Activated naive CD4-positive, alpha-beta T cell treated with anti-CD3 and anti-CD28 coated beads, Interleukin-2, amount 10 ng/mL, durations not matched to agents 7 days and 5 days (primary cell): ENCODE measurements around the gene SLC6A8.
"Not testable (repeated sequence)": the region's sequence is repeated elsewhere in the genome, so short reads cannot be mapped to it uniquely, and the experiment has no call there.

ENCODE experiments used
- CTCF ChIA-PET: fragments of 350-600 bp; sonication (Branson Sonifier 250); formaldehyde crosslinking; loops from one replicate; lab custom pipeline; 2021; ENCODE audit warnings: antibody characterized with exemption; lab: Charles Lee
- DNase-seq: peaks from one replicate; pipeline ENCODE4 v3.0.0-alpha.2; 2020
- H3K27ac Mint-ChIP-seq: one replicate; pipeline ENCODE4 v1.8.0; 2021; ENCODE audit warnings: mild to moderate bottlenecking, moderate library complexity, mixed read lengths
- H3K27me3 Mint-ChIP-seq: one replicate; pipeline ENCODE4 v1.8.0; 2021; ENCODE audit warnings: mild to moderate bottlenecking, mixed read lengths
- H3K36me3 Mint-ChIP-seq: one replicate; pipeline ENCODE4 v1.8.0; 2021; ENCODE audit warnings: mixed read lengths
- H3K4me1 Mint-ChIP-seq: one replicate; pipeline ENCODE4 v1.8.0; 2021; ENCODE audit warnings: mixed read lengths
- H3K4me3 Mint-ChIP-seq: one replicate; pipeline ENCODE4 v1.8.0; 2021; ENCODE audit warnings: mild to moderate bottlenecking, moderate library complexity, mixed read lengths
- H3K9me3 Mint-ChIP-seq: one replicate; pipeline ENCODE4 v1.8.0; 2021; ENCODE audit warnings: mixed read lengths

Gene SLC6A8

DNA sequence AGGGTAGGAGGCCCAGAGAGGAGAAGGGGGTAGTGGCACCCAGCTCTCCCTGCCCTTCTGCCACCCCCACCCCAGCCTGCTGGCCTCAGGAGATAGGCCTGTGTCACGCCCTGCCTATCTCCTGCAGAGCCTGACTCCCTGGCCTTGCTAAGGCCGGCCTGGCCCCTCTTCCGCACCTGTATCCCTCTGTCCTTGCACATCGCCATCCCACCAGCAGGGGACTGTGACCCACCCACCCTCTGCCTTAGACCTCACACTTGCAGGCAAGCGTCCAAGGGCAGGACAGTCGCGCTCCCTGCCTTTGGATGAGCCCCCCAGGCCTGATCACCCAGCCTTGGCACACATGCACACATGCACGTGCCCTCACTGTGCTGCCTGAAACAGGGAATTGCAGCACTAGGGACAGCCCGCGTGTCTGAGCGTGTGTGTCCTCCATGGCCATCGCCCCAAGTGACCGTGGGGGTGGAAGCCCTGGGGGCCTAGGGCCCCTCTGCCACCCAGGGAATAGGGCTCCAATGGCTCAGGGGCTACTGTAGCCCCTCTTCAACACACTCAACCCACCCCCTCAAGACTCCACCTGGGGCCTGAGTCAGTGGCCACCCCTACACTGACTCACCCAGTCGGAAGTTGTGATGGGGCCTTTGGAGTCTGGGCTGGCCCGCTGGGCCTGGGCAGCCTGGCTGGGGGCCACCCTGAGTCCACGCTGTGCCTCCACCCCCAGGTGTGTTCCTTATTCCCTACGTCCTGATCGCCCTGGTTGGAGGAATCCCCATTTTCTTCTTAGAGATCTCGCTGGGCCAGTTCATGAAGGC lies 2.1 kb downstream of the SLC6A8 start:
- no peak overlapping the region for H3K27ac Mint-ChIP-seq
- CTCF ChIA-PET = no interaction called here
- DNase-seq = no peak
- peaks cover 49% of the 10 kb centered on the region for H3K27me3 Mint-ChIP-seq
- H3K9me3 Mint-ChIP-seq = no peaks in the 10 kb centered on the region
- H3K4me3 Mint-ChIP-seq = no peak overlapping the region
- no peaks in the 10 kb centered on the region for H3K36me3 Mint-ChIP-seq
- peaks cover 2% of the 10 kb centered on the region for H3K4me1 Mint-ChIP-seq

- CTCF ChIA-PET = no interaction called here
- Mint-ChIP-seq H3K4me3 (no peak overlapping the region), H3K27ac (no peak overlapping the region), H3K36me3 (no peaks in the 10 kb centered on the region), H3K9me3 (no peaks in the 10 kb centered on the region), H3K4me1 (peaks cover 2% of the 10 kb centered on the region), H3K27me3 (peaks cover 43% of the 10 kb centered on the region)
- no peak for DNase-seq
These were observed 2.7 kb downstream of the SLC6A8 start for GRCh38 chrX:153690466-153690865.

GRCh38 chrX:153691032-153691827 lies 3.5 kb downstream of the SLC6A8 start:
- H3K4me3 Mint-ChIP-seq, DNase-seq, H3K4me1 Mint-ChIP-seq, H3K27ac Mint-ChIP-seq, H3K9me3 Mint-ChIP-seq, CTCF ChIA-PET, H3K36me3 Mint-ChIP-seq: not testable (repeated sequence)
- H3K27me3 Mint-ChIP-seq = peaks cover 35% of the 10 kb centered on the region

GRCh38 chrX:153692003-153692402 lies 4.3 kb downstream of the SLC6A8 start:
- Mint-ChIP-seq H3K27me3 (peaks cover 28% of the 10 kb centered on the region), H3K9me3 (no peaks in the 10 kb centered on the region), H3K4me1 (peaks cover 2% of the 10 kb centered on the region), H3K27ac (no peak overlapping the region), H3K4me3 (no peak overlapping the region), H3K36me3 (no peaks in the 10 kb centered on the region)
- CTCF ChIA-PET = no interaction called here
- no peak for DNase-seq

GRCh38 chrX:153692611-153693156 lies 5.0 kb downstream of the SLC6A8 start:
- no peaks in the 10 kb centered on the region for H3K4me1 Mint-ChIP-seq
- peaks cover 5% of the 10 kb centered on the region for H3K36me3 Mint-ChIP-seq
- no peak overlapping the region for H3K4me3 Mint-ChIP-seq
- H3K27ac Mint-ChIP-seq = no peak overlapping the region
- no peak for DNase-seq
- CTCF ChIA-PET = no interaction called here
- H3K27me3 Mint-ChIP-seq = peaks cover 23% of the 10 kb centered on the region
- no peaks in the 10 kb centered on the region for H3K9me3 Mint-ChIP-seq

GRCh38 chrX:153693216-153694086 lies 5.7 kb downstream of the SLC6A8 start:
- Mint-ChIP-seq H3K27me3 (peaks cover 23% of the 10 kb centered on the region), H3K36me3 (peaks cover 5% of the 10 kb centered on the region), H3K9me3 (no peaks in the 10 kb centered on the region), H3K4me3 (no peak overlapping the region), H3K4me1 (no peaks in the 10 kb centered on the region), H3K27ac (no peak overlapping the region)
- CTCF ChIA-PET = no interaction called here
- no peak for DNase-seq

- H3K4me3 Mint-ChIP-seq, H3K4me1 Mint-ChIP-seq, CTCF ChIA-PET, H3K9me3 Mint-ChIP-seq, H3K36me3 Mint-ChIP-seq, H3K27ac Mint-ChIP-seq, DNase-seq: not testable (repeated sequence)
- peaks cover 22% of the 10 kb centered on the region for H3K27me3 Mint-ChIP-seq
These were observed 6.5 kb downstream of the SLC6A8 start for GRCh38 chrX:153694256-153694655.

GRCh38 chrX:153694687-153695270 lies 7.1 kb downstream of the SLC6A8 start:
- CTCF ChIA-PET = no interaction called here
- Mint-ChIP-seq H3K4me3 (no peak overlapping the region), H3K36me3 (peaks cover 8% of the 10 kb centered on the region), H3K9me3 (no peaks in the 10 kb centered on the region), H3K27ac (no peak overlapping the region), H3K27me3 (peaks cover 17% of the 10 kb centered on the region), H3K4me1 (no peaks in the 10 kb centered on the region)
- DNase-seq = no peak

DNA sequence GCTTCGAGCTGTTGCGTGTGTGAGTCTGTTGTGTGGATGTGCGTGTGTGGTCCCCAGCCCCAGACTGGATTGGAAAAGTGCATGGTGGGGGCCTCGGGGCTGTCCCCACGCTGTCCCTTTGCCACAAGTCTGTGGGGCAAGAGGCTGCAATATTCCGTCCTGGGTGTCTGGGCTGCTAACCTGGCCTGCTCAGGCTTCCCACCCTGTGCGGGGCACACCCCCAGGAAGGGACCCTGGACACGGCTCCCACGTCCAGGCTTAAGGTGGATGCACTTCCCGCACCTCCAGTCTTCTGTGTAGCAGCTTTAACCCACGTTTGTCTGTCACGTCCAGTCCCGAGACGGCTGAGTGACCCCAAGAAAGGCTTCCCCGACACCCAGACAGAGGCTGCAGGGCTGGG lies 8.4 kb downstream of the SLC6A8 start:
- CTCF ChIA-PET = no interaction called here
- no peak for DNase-seq
- Mint-ChIP-seq H3K9me3 (no peaks in the 10 kb centered on the region), H3K27ac (no peak overlapping the region), H3K27me3 (peaks cover 3% of the 10 kb centered on the region), H3K36me3 (peaks cover 8% of the 10 kb centered on the region), H3K4me1 (no peaks in the 10 kb centered on the region), H3K4me3 (no peak overlapping the region)

GRCh38 chrX:153696538-153696937 lies 8.8 kb downstream of the SLC6A8 start:
- DNase-seq, H3K27me3 Mint-ChIP-seq, H3K4me3 Mint-ChIP-seq, H3K9me3 Mint-ChIP-seq, H3K36me3 Mint-ChIP-seq, CTCF ChIA-PET, H3K27ac Mint-ChIP-seq, H3K4me1 Mint-ChIP-seq: not testable (repeated sequence)

DNA sequence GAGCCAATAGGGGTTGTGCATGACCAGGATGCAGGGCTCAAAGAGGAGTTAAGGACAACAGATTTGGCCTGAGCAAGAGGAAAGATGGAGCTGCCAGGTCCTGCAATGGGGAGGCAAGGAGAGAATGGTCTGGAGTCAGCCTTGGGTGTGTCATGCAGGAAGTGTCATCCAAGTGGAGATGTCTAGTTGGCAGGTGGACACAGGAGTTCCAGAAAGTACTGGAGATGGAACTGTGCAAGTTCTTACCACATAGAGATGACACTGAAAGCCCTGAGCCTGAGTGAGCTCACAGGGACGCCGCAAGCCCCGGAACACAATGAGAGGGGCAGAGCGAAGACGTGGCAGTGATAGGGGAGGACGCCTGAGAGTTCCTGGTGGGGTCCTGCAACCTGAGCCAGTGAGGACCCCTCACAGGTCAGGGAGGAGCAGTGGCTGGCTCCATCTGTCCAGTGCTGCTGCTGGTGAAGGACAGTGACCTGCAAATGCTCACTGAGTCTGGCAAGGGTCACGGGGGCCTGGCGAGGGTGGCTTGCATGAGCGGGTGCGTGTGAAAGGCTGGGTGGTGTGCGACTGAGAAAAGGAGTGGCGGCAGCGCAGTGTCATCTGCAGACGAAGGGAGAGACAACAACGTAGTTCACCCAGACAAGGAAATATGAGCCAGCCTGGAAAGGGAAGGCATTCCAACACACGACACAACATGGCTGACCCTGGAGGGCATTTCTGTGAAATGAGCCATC lies 9.4 kb downstream of the SLC6A8 start:
- H3K27ac Mint-ChIP-seq, H3K4me3 Mint-ChIP-seq, DNase-seq, H3K27me3 Mint-ChIP-seq, CTCF ChIA-PET, H3K4me1 Mint-ChIP-seq, H3K36me3 Mint-ChIP-seq, H3K9me3 Mint-ChIP-seq: not testable (repeated sequence)

GRCh38 chrX:153697924-153698865 lies 10.5 kb downstream of the SLC6A8 start:
- Mint-ChIP-seq H3K27ac (no peak overlapping the region), H3K4me1 (no peaks in the 10 kb centered on the region), H3K9me3 (no peaks in the 10 kb centered on the region), H3K27me3 (no peaks in the 10 kb centered on the region), H3K36me3 (peaks cover 8% of the 10 kb centered on the region), H3K4me3 (no peak overlapping the region)
- no peak for DNase-seq
- CTCF ChIA-PET = no interaction called here
